ENCODE data around the gene SEMA3G.

DNA sequence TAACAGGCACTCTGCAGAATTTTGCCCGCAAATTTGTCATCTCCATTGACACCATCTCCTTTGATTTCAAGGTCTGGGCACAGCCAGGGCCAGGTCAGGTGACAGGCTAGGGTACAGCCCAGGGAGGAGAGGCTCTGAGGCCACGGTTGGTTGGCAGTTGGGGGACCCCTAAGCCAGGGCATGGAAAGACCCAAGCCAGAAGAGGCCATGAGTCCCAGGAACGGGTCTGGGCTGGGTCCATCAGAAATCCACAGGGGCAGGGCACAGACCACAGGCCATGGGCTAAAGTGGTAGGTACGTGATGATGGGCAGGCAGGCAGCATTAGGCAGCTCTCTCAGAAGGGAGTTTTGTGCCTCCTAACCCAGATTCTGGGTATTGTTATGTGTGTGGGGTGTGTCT lies 45.8 kb downstream of the SEMA3G start:
- TF ChIP-seq, protein P1, sequence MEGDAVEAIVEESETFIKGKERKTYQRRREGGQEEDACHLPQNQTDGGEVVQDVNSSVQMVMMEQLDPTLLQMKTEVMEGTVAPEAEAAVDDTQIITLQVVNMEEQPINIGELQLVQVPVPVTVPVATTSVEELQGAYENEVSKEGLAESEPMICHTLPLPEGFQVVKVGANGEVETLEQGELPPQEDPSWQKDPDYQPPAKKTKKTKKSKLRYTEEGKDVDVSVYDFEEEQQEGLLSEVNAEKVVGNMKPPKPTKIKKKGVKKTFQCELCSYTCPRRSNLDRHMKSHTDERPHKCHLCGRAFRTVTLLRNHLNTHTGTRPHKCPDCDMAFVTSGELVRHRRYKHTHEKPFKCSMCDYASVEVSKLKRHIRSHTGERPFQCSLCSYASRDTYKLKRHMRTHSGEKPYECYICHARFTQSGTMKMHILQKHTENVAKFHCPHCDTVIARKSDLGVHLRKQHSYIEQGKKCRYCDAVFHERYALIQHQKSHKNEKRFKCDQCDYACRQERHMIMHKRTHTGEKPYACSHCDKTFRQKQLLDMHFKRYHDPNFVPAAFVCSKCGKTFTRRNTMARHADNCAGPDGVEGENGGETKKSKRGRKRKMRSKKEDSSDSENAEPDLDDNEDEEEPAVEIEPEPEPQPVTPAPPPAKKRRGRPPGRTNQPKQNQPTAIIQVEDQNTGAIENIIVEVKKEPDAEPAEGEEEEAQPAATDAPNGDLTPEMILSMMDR (IDR thresholded peaks at IDR 0.05; ENCODE audit: poor library complexity, severe bottlenecking) = no peak
- TF ChIP-seq RAD21 (conservative IDR thresholded peaks at IDR 0.05) = no peak
- no peak for TF ChIP-seq EZH2 (IDR thresholded peaks at IDR 0.05; ENCODE audit: borderline replicate concordance, insufficient read depth, low read length, poor library complexity, severe bottlenecking)
- TF ChIP-seq EP300 (conservative IDR thresholded peaks at IDR 0.05; ENCODE audit: poor library complexity, severe bottlenecking) = no peak
- TF ChIP-seq, protein P2, sequence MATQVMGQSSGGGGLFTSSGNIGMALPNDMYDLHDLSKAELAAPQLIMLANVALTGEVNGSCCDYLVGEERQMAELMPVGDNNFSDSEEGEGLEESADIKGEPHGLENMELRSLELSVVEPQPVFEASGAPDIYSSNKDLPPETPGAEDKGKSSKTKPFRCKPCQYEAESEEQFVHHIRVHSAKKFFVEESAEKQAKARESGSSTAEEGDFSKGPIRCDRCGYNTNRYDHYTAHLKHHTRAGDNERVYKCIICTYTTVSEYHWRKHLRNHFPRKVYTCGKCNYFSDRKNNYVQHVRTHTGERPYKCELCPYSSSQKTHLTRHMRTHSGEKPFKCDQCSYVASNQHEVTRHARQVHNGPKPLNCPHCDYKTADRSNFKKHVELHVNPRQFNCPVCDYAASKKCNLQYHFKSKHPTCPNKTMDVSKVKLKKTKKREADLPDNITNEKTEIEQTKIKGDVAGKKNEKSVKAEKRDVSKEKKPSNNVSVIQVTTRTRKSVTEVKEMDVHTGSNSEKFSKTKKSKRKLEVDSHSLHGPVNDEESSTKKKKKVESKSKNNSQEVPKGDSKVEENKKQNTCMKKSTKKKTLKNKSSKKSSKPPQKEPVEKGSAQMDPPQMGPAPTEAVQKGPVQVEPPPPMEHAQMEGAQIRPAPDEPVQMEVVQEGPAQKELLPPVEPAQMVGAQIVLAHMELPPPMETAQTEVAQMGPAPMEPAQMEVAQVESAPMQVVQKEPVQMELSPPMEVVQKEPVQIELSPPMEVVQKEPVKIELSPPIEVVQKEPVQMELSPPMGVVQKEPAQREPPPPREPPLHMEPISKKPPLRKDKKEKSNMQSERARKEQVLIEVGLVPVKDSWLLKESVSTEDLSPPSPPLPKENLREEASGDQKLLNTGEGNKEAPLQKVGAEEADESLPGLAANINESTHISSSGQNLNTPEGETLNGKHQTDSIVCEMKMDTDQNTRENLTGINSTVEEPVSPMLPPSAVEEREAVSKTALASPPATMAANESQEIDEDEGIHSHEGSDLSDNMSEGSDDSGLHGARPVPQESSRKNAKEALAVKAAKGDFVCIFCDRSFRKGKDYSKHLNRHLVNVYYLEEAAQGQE (IDR thresholded peaks at IDR 0.05; ENCODE audit: borderline replicate concordance) = no peak
- TF ChIP-seq TAF1 (IDR thresholded peaks at IDR 0.05; ENCODE audit: low read depth) = no peak
- TF ChIP-seq POLR2AphosphoS5 (IDR thresholded peaks at IDR 0.05) = no peak
- TF ChIP-seq MXI1 (conservative IDR thresholded peaks at IDR 0.05; ENCODE audit: poor library complexity, severe bottlenecking) = no peak
- no peak for TF ChIP-seq SMC3 (conservative IDR thresholded peaks at IDR 0.05; ENCODE audit: poor library complexity)

Measured in neural cell (in vitro differentiated cells).